Lung (tissue), 12 donors: ENCODE results near the gene PTTG1IP. TPM values are rescaled to one million over a fixed set of nuclear protein-coding genes. Genes with fewer than 3 reads are reported as not detected.

Experiments used
- ATAC-seq: fragments of 200-7000 bp; cut with Tn5 transposase; one replicate; pipeline ENCODE4 v1.9.1; 2020; ENCODE audit warnings: moderate number of reproducible peaks; ENCODE audit not compliant: insufficient read depth, low FRiP score
- DNase-seq, 3 donors: peaks; one replicate each; pipeline ENCODE4 v3.0.0-alpha.2; 2013 to 2017
- H3K27ac ChIP-seq, 2 donors: one replicate each; pipeline ENCODE4 v1.5.1; 2013; ENCODE audit warnings: mild to moderate bottlenecking in 2 of 2, moderate library complexity in 2 of 2, control low read depth in 1 of 2, inconsistent platforms in 1 of 2, low read depth in 1 of 2, low read length in 1 of 2
- H3K27me3 ChIP-seq, 3 donors: one replicate each; pipeline ENCODE4 v1.5.1; 2013; ENCODE audit warnings: low read length in 2 of 3; ENCODE audit not compliant: control insufficient read depth in 3 of 3, insufficient read depth in 3 of 3
- H3K36me3 ChIP-seq, 4 donors: one replicate each; pipeline ENCODE4 v1.5.1; 2013; ENCODE audit warnings: low read length in 4 of 4, mild to moderate bottlenecking in 1 of 4, moderate library complexity in 1 of 4; ENCODE audit not compliant: control insufficient read depth in 4 of 4, insufficient read depth in 4 of 4
- H3K4me1 ChIP-seq, 5 donors: one replicate each; pipeline ENCODE4 v1.5.1; 2013; ENCODE audit warnings: low read length in 5 of 5, mild to moderate bottlenecking in 2 of 5, moderate library complexity in 1 of 5; ENCODE audit not compliant: control insufficient read depth in 5 of 5, insufficient read depth in 5 of 5
- H3K4me3 ChIP-seq: one replicate; pipeline ENCODE4 v1.5.1; 2013; ENCODE audit warnings: mild to moderate bottlenecking, control low read depth, moderate library complexity
- H3K9ac ChIP-seq, 2 donors: one replicate each; pipeline ENCODE4 v1.5.1; 2013; ENCODE audit warnings: low read length in 2 of 2, control low read depth in 1 of 2; ENCODE audit not compliant: insufficient read depth in 1 of 2
- H3K9me3 ChIP-seq, 4 donors: one replicate each; pipeline ENCODE4 v1.5.1; 2013; ENCODE audit warnings: low read length in 3 of 4, mild to moderate bottlenecking in 1 of 4, moderate library complexity in 1 of 4; ENCODE audit not compliant: control insufficient read depth in 4 of 4, insufficient read depth in 3 of 4
- WGBS, 2 donors: extraction: QIAGEN DNeasy Blood & Tissue Kit; methylation state at CpG; one replicate each; pipeline ENCODE4 v1.1.7; 2013; 5-methylcytosine and 5-hydroxymethylcytosine counted together
- polyA plus RNA-seq, 2 donors: library from polyadenylated mRNA; stranded (reverse); fragments of 200-250 nt; gene quantifications; one replicate each; pipeline ENCODE4 v1.2.1, GENCODE V29; 2013
- total RNA-seq, 2 donors: library from RNA; depleted of rRNA in 1 of 2; stranded (reverse); fragments of >200 nt in 1 of 2; gene quantifications; one replicate each; pipeline ENCODE4 v1.2.1, GENCODE V29; 2014 to 2021
- TF ChIP-seq, protein P1 (sequence below): IDR thresholded peaks from 2 replicates; pipeline ENCODE4 v1.5.1; 2012; ENCODE audit warnings: mild to moderate bottlenecking; ENCODE audit errors: control extremely low read depth, extremely low read depth
- donor health status: control.
- donor health status: control.
- donor health status: Bipolar disorder and iron deficiency.
- donor health status: healthy.
- donor health status: DM: yes; HTN: yes; CAD: no.

Gene PTTG1IP
- total and polyA plus RNA-seq, 4 donors, result 139 to 247 (median 226) TPM

DNA sequence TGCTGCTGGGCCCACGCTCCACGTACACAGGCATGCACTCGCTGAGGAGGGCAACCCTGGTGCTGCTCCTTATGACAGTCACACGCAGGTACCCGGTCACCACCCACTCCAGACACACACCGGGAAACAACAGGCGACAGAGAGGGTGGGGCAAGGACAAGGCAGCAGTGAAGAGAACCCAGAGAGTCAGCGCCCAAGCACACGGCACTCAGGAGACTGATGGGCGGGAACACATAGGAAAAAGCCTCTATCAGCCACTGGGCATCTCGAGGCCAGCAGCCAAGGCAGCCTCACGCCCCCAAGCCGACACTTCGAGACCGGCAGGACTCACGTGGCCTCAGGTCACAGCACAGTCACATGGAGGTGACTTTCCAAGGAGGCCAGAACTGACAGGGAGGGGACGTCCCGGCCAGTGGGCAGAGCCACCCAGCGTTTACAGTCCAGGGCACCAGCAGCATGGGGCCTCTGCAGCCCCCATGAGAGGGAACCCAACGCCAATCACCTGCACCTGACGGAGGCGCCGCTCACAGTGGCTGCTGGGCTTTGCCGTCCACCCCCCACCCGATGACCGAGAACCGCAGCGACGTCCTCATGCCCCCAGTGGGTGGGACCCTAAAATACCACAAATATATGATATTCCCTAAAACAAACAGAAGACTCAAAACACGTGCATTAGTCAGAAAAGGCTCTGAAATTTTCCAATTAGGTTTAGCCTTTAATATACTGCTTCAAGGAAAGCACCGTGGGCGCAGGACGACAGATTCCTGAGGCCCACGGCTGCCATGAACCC lies 19.7 kb downstream of the PTTG1IP start:
- Histone ChIP-seq H3K9me3 (no peaks in the 10 kb centered on the region), H3K4me3 (no peak overlapping the region), H3K36me3 (peaks cover 19 to 71% (median 28%) of the 10 kb centered on the region in 4 donors), H3K9ac (no peak overlapping the region), H3K27me3 (no peaks in the 10 kb centered on the region), H3K27ac (no peak overlapping the region), H3K4me1 (peaks cover 0 to 3% (median 0%) of the 10 kb centered on the region in 5 donors)
- ATAC-seq (no peak), DNase-seq (no peak)
- TF ChIP-seq, protein P1, sequence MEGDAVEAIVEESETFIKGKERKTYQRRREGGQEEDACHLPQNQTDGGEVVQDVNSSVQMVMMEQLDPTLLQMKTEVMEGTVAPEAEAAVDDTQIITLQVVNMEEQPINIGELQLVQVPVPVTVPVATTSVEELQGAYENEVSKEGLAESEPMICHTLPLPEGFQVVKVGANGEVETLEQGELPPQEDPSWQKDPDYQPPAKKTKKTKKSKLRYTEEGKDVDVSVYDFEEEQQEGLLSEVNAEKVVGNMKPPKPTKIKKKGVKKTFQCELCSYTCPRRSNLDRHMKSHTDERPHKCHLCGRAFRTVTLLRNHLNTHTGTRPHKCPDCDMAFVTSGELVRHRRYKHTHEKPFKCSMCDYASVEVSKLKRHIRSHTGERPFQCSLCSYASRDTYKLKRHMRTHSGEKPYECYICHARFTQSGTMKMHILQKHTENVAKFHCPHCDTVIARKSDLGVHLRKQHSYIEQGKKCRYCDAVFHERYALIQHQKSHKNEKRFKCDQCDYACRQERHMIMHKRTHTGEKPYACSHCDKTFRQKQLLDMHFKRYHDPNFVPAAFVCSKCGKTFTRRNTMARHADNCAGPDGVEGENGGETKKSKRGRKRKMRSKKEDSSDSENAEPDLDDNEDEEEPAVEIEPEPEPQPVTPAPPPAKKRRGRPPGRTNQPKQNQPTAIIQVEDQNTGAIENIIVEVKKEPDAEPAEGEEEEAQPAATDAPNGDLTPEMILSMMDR, result no peak
- 90% methylated on average over 34 of the region's 34 CpGs for WGBS, 2 donors

DNA sequence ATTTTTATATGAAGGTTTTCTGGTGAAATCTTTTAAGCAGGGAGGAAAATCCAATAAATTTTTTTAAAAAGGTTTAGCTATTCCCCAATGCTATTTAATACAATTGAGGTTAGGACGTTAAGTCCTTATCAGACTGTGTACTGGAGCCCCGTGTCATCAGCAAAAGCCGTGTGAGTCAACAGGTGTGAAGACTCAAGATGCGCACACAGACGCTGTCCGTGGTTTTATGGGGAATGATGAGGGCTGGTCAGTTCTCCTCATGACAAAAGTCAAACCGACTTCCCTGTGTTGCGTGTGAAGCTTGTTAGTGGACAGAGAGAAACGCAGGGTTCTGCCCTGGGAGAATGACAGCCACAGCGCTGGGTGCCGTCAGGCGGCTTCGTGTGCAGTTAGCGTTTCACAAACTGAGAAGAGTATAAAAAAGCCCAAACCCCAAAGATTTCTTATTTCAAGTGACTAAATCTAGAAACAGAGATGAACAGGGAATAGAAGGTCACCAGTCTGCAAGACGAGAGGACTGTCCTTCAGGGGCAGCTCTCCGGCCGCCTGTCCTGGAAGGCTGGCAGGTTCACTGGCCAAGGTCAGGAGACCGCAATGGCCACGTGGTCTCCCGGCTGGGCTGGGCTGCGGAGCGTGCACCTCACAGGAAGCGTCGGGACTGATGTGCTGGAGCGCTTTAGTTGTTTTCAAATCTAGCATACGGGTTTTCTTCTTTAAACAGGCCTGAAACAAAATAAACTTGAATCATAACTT lies 22.4 kb downstream of the PTTG1IP start:
- DNase-seq (no peak), ATAC-seq (no peak)
- no peaks in the 10 kb centered on the region for H3K27me3 ChIP-seq
- TF ChIP-seq, protein P1, result no peak
- H3K9ac ChIP-seq, result no peak overlapping the region
- H3K36me3 ChIP-seq, result peaks cover 19 to 60% (median 21%) of the 10 kb centered on the region in 4 donors
- no peak overlapping the region for H3K4me3 ChIP-seq
- no peaks in the 10 kb centered on the region for H3K9me3 ChIP-seq
- no peak overlapping the region for H3K27ac ChIP-seq
- WGBS, 2 donors, result 87% methylated on average over 26 of the region's 26 CpGs
- peaks cover 0 to 10% (median 8%) of the 10 kb centered on the region in 5 donors for H3K4me1 ChIP-seq

DNA sequence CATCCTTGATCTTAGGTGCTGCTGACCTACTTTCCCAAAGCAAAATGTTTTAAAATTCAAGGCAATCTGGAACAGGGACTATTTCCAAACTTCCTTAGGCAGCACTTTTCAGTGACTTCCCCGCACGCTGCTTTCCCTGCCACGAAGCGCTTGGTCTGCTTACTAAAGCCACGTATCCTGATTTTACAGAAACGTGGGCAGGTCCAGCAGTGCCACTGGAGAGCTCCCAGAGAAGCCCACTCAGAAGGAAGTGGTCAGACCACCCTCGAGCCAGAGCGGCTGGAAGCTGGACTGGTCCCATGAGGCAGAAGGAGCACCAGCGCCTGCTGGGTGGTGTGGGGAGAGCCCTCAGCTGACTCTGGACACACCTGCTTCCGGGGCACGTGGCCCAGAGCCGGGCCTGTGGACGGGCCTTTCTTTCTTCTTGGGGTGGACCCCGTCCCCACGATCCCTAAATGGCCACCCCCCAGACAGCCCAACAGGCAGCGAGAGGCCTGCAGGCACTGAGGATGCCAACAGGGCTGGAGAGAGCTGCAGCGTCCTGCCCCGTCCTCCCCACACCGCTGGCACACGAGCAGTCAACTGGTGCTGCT lies 23.2 kb downstream of the PTTG1IP start:
- 86 to 91% methylated on average over 20 of the region's 20 CpGs for WGBS, 2 donors
- Histone ChIP-seq H3K27me3 (no peaks in the 10 kb centered on the region), H3K4me1 (peaks cover 0 to 18% (median 8%) of the 10 kb centered on the region in 5 donors), H3K27ac (no peak overlapping the region), H3K9me3 (no peaks in the 10 kb centered on the region), H3K4me3 (no peak overlapping the region), H3K9ac (no peak overlapping the region), H3K36me3 (peaks cover 13 to 52% (median 18%) of the 10 kb centered on the region in 4 donors)
- DNase-seq (no peak), ATAC-seq (no peak)
- TF ChIP-seq, protein P1, result no peak
